HG03521 (cell line): ENCODE data around the gene PPP1R12B.
"Not testable (repeated sequence)": the region's sequence is repeated elsewhere in the genome, so short reads cannot be mapped to it uniquely, and the experiment has no call there.

Experiments used
- ATAC-seq: cut with Tn5 transposase; IDR thresholded peaks from one replicate; pipeline ENCODE4 v1.9.1; 2021; ENCODE audit warnings: mild to moderate bottlenecking, moderate library complexity; ENCODE audit not compliant: unreplicated experiment

Gene PPP1R12B

GRCh38 chr1:202397256-202397655 is 48.8 kb downstream of the PPP1R12B start:
- ATAC-seq: no peak

GRCh38 chr1:202398439-202398838 is 49.9 kb downstream of the PPP1R12B start:
- ATAC-seq: not testable (repeated sequence)

- ATAC-seq: not testable (repeated sequence)
Measured at GRCh38 chr1:202401771-202402170, 53.3 kb downstream of the PPP1R12B start.

- ATAC-seq: not testable (repeated sequence)
Measured at GRCh38 chr1:202403381-202403780, 54.9 kb downstream of the PPP1R12B start.

GRCh38 chr1:202405928-202406327 is 57.4 kb downstream of the PPP1R12B start:
- no peak for ATAC-seq

- ATAC-seq: not testable (repeated sequence)
Measured at GRCh38 chr1:202406896-202407295, 58.4 kb downstream of the PPP1R12B start.

GRCh38 chr1:202407378-202407777 is 58.9 kb downstream of the PPP1R12B start:
- not testable (repeated sequence) for ATAC-seq

GRCh38 chr1:202410251-202410650 is 61.8 kb downstream of the PPP1R12B start:
- ATAC-seq: not testable (repeated sequence)

- not testable (repeated sequence) for ATAC-seq
Measured at GRCh38 chr1:202410854-202411357, 62.4 kb downstream of the PPP1R12B start.

GRCh38 chr1:202411422-202411821 is 62.9 kb downstream of the PPP1R12B start:
- no peak for ATAC-seq

GRCh38 chr1:202412421-202412820 is 63.9 kb downstream of the PPP1R12B start:
- not testable (repeated sequence) for ATAC-seq

- ATAC-seq: no peak
Measured at GRCh38 chr1:202416641-202417040, 68.1 kb downstream of the PPP1R12B start.

GRCh38 chr1:202417141-202417540 is 68.6 kb downstream of the PPP1R12B start:
- ATAC-seq: not testable (repeated sequence)

GRCh38 chr1:202417762-202418201 is 69.3 kb downstream of the PPP1R12B start:
- not testable (repeated sequence) for ATAC-seq

- ATAC-seq: not testable (repeated sequence)
Measured at GRCh38 chr1:202419731-202420130, 71.2 kb downstream of the PPP1R12B start.

GRCh38 chr1:202420422-202421094 is 72.1 kb downstream of the PPP1R12B start:
- not testable (repeated sequence) for ATAC-seq

GRCh38 chr1:202422709-202423108 is 74.2 kb downstream of the PPP1R12B start:
- ATAC-seq: not testable (repeated sequence)

GRCh38 chr1:202424260-202424659 is 75.8 kb downstream of the PPP1R12B start:
- ATAC-seq: not testable (repeated sequence)

GRCh38 chr1:202430111-202430510 is 81.6 kb downstream of the PPP1R12B start:
- not testable (repeated sequence) for ATAC-seq

- ATAC-seq: not testable (repeated sequence)
Measured at GRCh38 chr1:202432338-202432737, 83.8 kb downstream of the PPP1R12B start.

- ATAC-seq: no peak
Measured at GRCh38 chr1:202433155-202434043, 84.9 kb downstream of the PPP1R12B start.
